ENCODE results near the gene NUDT14.

Gene NUDT14

GRCh38 chr14:105182296-105183020, 1.3 kb upstream of the NUDT14 start:
- DNase-seq (ENCODE audit: extremely low read depth, insufficient read length): no peak
- TF ChIP-seq, protein P1, sequence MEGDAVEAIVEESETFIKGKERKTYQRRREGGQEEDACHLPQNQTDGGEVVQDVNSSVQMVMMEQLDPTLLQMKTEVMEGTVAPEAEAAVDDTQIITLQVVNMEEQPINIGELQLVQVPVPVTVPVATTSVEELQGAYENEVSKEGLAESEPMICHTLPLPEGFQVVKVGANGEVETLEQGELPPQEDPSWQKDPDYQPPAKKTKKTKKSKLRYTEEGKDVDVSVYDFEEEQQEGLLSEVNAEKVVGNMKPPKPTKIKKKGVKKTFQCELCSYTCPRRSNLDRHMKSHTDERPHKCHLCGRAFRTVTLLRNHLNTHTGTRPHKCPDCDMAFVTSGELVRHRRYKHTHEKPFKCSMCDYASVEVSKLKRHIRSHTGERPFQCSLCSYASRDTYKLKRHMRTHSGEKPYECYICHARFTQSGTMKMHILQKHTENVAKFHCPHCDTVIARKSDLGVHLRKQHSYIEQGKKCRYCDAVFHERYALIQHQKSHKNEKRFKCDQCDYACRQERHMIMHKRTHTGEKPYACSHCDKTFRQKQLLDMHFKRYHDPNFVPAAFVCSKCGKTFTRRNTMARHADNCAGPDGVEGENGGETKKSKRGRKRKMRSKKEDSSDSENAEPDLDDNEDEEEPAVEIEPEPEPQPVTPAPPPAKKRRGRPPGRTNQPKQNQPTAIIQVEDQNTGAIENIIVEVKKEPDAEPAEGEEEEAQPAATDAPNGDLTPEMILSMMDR (IDR thresholded peaks at IDR 0.05; ENCODE audit: insufficient read depth, low read length, poor library complexity, severe bottlenecking): no peak
- H3K4me3 ChIP-seq (replicated peaks; ENCODE audit: low read depth, low read length): no peak overlapping the region
- H3K36me3 ChIP-seq (ENCODE audit: control insufficient read depth, insufficient read depth, low read length): no peaks in the 10 kb centered on the region
- peaks cover 3% of the 10 kb centered on the region; the same call in 1 of the 2 replicates for H3K27me3 ChIP-seq (replicated peaks; ENCODE audit: control insufficient read depth, insufficient read depth, low read length)

DNA sequence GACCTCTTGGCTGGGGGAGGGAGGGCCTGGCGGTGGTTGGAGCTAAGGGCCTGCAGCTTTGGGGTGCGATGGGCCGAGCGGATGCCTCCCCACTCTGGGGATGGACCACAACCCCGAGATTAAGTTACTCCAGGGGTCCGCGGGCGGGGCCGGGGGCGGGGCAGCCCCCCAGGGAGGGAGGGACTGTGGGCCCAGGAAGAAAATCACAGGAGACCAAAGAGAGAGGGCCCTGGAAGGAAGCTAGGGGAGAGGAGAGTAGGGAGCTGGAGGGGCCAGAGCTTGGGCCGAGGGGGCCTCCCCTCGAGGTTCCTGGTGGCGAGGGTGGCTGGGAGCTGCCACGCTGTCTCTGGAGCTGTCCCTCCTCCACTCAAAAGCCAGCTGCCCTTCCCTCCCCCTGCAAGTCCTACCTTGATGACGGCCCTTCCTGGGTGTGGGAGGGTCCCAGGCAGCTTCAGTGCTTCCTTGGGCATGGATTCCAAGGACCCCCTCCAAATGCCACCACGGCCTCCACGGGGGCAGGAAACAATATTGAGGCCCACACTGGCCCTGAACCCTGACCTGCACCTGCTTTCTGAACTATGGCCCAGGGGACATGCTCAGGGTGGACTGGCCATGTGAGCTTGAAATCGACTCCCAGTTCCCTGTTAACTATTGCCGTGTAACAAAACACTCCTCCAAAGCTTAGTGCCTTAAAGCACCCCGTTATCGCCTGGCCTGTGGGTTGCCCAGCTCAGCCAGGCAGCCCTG, 610 bp upstream of the NUDT14 start:
- Histone ChIP-seq H3K36me3 (ENCODE audit: control insufficient read depth, insufficient read depth, low read length) (no peaks in the 10 kb centered on the region), H3K27me3 (replicated peaks; ENCODE audit: control insufficient read depth, insufficient read depth, low read length) (peaks cover 3% of the 10 kb centered on the region; the same call in 1 of the 2 replicates), H3K4me3 (replicated peaks; ENCODE audit: low read depth, low read length) (no peak overlapping the region; the same call in 1 of the 2 replicates)
- DNase-seq (ENCODE audit: extremely low read depth, insufficient read length): no peak
- TF ChIP-seq, protein P1 (IDR thresholded peaks at IDR 0.05; ENCODE audit: insufficient read depth, low read length, poor library complexity, severe bottlenecking): no peak

DNA sequence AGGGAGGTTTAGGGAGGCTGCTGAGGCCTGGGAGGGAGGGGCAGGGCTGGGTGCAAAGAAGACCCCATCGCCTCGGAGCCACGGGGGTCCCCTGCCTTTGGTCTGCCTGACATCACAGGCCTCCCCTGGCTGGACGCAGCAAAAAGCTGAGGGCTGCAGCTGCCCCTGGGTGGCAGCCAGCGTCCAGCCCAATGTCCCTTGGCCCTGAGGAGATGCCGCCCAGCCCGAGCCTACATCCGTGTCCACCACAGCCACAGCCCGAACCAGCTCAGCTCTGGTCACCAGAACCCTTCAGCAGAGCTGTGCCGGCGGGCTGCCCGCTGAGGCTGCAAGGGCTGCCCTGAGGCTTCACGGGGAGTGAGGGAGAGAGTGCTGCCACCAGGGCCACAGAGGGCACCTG, 1.9 kb downstream of the NUDT14 start:
- no peaks in the 10 kb centered on the region for H3K36me3 ChIP-seq (ENCODE audit: control insufficient read depth, insufficient read depth, low read length)
- TF ChIP-seq, protein P1 (IDR thresholded peaks at IDR 0.05; ENCODE audit: insufficient read depth, low read length, poor library complexity, severe bottlenecking): no peak
- no peak for DNase-seq (ENCODE audit: extremely low read depth, insufficient read length)
- H3K27me3 ChIP-seq (replicated peaks; ENCODE audit: control insufficient read depth, insufficient read depth, low read length): peaks cover 2% of the 10 kb centered on the region; the same call in 1 of the 2 replicates
- H3K4me3 ChIP-seq (replicated peaks; ENCODE audit: low read depth, low read length): no peak overlapping the region

GRCh38 chr14:105178868-105179140, 2.3 kb downstream of the NUDT14 start:
- H3K27me3 ChIP-seq (replicated peaks; ENCODE audit: control insufficient read depth, insufficient read depth, low read length): peaks cover 2% of the 10 kb centered on the region; the same call in 1 of the 2 replicates
- TF ChIP-seq, protein P1 (IDR thresholded peaks at IDR 0.05; ENCODE audit: insufficient read depth, low read length, poor library complexity, severe bottlenecking): no peak
- no peak overlapping the region for H3K4me3 ChIP-seq (replicated peaks; ENCODE audit: low read depth, low read length)
- no peak for DNase-seq (ENCODE audit: extremely low read depth, insufficient read length)
- no peaks in the 10 kb centered on the region for H3K36me3 ChIP-seq (ENCODE audit: control insufficient read depth, insufficient read depth, low read length)

DNA sequence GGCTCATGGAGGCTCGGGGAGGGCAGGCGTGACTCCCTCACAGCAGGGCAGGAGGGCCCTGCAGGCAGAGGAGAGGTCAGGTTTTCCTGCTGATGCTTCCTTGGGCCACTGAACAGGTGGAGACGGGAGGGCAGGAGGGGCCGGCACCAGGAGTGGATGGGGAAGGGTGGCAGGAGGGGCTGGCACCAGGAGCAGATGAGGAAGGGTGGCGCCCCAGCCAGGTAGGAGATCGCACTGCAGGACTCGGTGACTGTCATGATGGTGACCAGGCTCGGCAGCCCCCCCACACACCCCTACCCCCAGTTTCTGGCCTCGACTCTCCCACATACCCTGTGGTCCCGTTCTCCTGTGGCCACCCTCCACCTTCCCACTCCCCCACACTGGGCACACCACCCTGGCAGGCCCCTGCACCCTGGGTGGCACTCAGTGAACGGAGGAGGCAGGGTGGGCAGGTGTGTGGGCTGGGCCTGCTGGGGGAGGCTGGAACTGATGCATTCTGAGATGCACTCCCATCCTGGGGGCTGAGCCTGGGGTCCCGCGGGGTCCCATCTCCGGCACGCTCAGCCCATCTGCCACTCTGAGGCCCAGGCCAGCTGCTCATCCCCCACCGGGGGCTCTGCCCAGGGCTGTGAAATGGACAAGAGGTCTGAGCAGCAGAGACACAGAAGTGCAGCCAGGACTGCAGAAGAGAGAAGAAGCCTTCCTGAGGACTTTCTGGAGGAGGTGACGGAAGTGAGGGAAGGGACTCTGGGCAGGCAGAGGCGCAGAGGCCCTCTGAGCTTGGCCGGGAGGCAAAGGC, 2.8 kb downstream of the NUDT14 start:
- no peak for DNase-seq (ENCODE audit: extremely low read depth, insufficient read length)
- H3K36me3 ChIP-seq (ENCODE audit: control insufficient read depth, insufficient read depth, low read length): no peaks in the 10 kb centered on the region

More for the DNA sequence above, 2.8 kb downstream of the NUDT14 start:
- Histone ChIP-seq H3K27me3 (replicated peaks; ENCODE audit: control insufficient read depth, insufficient read depth, low read length) (peaks cover 2% of the 10 kb centered on the region; the same call in 1 of the 2 replicates), H3K4me3 (replicated peaks; ENCODE audit: low read depth, low read length) (no peak overlapping the region)
- TF ChIP-seq, protein P1 (IDR thresholded peaks at IDR 0.05; ENCODE audit: insufficient read depth, low read length, poor library complexity, severe bottlenecking): no peak

Data from GM06990 (cell line).